Liver (tissue), 9 donors: ENCODE measurements around the gene CELSR2. TPM values are rescaled to one million over a fixed set of nuclear protein-coding genes. Genes with fewer than 3 reads are reported as not detected.

Source experiments
- DNase-seq: peaks from one replicate; pipeline ENCODE4 v3.0.0-alpha.2; 2017; ENCODE audit warnings: low spot score
- H3K27ac ChIP-seq, 2 donors: one replicate each; pipeline ENCODE4 v1.7.0; 2013; ENCODE audit warnings: inconsistent platforms in 2 of 2, low read length in 2 of 2, control low read depth in 1 of 2, low read depth in 1 of 2, mild to moderate bottlenecking in 1 of 2
- H3K27me3 ChIP-seq, 4 donors: one replicate each; pipeline versions ENCODE4 v1.6.1 to v1.7.0; 2013; ENCODE audit warnings: low read length in 3 of 4, inconsistent platforms in 1 of 4, mild to moderate bottlenecking in 1 of 4, moderate library complexity in 1 of 4; ENCODE audit not compliant: control insufficient read depth in 4 of 4, insufficient read depth in 4 of 4
- H3K36me3 ChIP-seq, 4 donors: one replicate each; pipeline versions ENCODE4 v1.6.1 to v1.7.0; 2013; ENCODE audit warnings: low read length in 3 of 4, mild to moderate bottlenecking in 3 of 4, low read depth in 1 of 4, moderate library complexity in 1 of 4; ENCODE audit not compliant: control insufficient read depth in 4 of 4, insufficient read depth in 3 of 4
- H3K4me1 ChIP-seq, 4 donors: one replicate each; pipeline versions ENCODE4 v1.6.1 to v1.7.0; 2013; ENCODE audit warnings: low read length in 3 of 4, mild to moderate bottlenecking in 3 of 4, moderate library complexity in 1 of 4; ENCODE audit not compliant: control insufficient read depth in 4 of 4, insufficient read depth in 4 of 4
- H3K4me3 ChIP-seq, 3 donors: one replicate each; pipeline versions ENCODE4 v1.6.1 to v1.7.0; 2013; ENCODE audit warnings: low read length in 3 of 3, control low read depth in 1 of 3, low read depth in 1 of 3, mild to moderate bottlenecking in 1 of 3
- H3K9ac ChIP-seq, 2 donors: one replicate each; pipeline ENCODE4 v1.7.0; 2013; ENCODE audit warnings: low read length in 2 of 2, mild to moderate bottlenecking in 2 of 2, moderate library complexity in 2 of 2, control low read depth in 1 of 2, low read depth in 1 of 2
- H3K9me3 ChIP-seq, 4 donors: one replicate each; pipeline versions ENCODE4 v1.6.1 to v1.7.0; 2013; ENCODE audit warnings: low read length in 3 of 4; ENCODE audit not compliant: control insufficient read depth in 4 of 4
- ATF3 ChIP-seq: IDR thresholded peaks from 2 replicates; pipeline ENCODE4 v1.6.1; 2016; ENCODE audit warnings: antibody characterized with exemption
- CTCF ChIP-seq: fragments of 150-350 bp; IDR thresholded peaks from 2 replicates; pipeline ENCODE4 v1.5.1; 2017; ENCODE audit warnings: improper control_type of control experiment, low read depth, low read length; ENCODE audit not compliant: missing input control
- EGR1 ChIP-seq, 2 donors: IDR thresholded peaks; 2 replicates each; pipeline ENCODE4 v1.6.1; 2016 to 2018; ENCODE audit warnings: antibody characterized with exemption in 2 of 2, low read depth in 2 of 2
- FOXA1 ChIP-seq: IDR thresholded peaks from 2 replicates; pipeline ENCODE4 v1.6.1; 2016; ENCODE audit warnings: antibody characterized with exemption
- FOXA2 ChIP-seq: IDR thresholded peaks from 2 replicates; pipeline ENCODE4 v1.6.1; 2016; ENCODE audit warnings: antibody characterized with exemption
- GABPA ChIP-seq, 2 donors: IDR thresholded peaks in 1 of 2; conservative IDR thresholded peaks in 1 of 2; 2 replicates each; pipeline ENCODE4 v1.6.1; 2016; ENCODE audit warnings: antibody characterized with exemption in 2 of 2, mild to moderate bottlenecking in 1 of 2, moderate library complexity in 1 of 2
- HNF4A ChIP-seq, 2 donors: conservative IDR thresholded peaks; 2 replicates each; pipeline ENCODE4 v1.6.1; 2016; ENCODE audit warnings: antibody characterized with exemption in 2 of 2, mild to moderate bottlenecking in 2 of 2
- HNF4G ChIP-seq: IDR thresholded peaks from 2 replicates; pipeline ENCODE4 v1.6.1; 2016; ENCODE audit warnings: antibody characterized with exemption
- JUND ChIP-seq, 2 donors: IDR thresholded peaks; 2 replicates each; pipeline ENCODE4 v1.6.1; 2016; ENCODE audit warnings: antibody characterized with exemption in 2 of 2
- MAX ChIP-seq: IDR thresholded peaks from 2 replicates; pipeline ENCODE4 v1.6.1; 2016; ENCODE audit warnings: antibody characterized with exemption
- NR2F2 ChIP-seq: IDR thresholded peaks from 2 replicates; pipeline ENCODE4 v1.6.1; 2016; ENCODE audit warnings: antibody characterized with exemption
- RAD21 ChIP-seq, 2 donors: IDR thresholded peaks; 2 replicates each; pipeline ENCODE4 v1.6.1; 2016; ENCODE audit warnings: antibody characterized with exemption in 2 of 2, mild to moderate bottlenecking in 2 of 2
- RXRA ChIP-seq, 2 donors: IDR thresholded peaks; 2 replicates each; pipeline ENCODE4 v1.6.1; 2017 to 2018; ENCODE audit warnings: antibody characterized with exemption in 2 of 2, mild to moderate bottlenecking in 1 of 2
- SP1 ChIP-seq: IDR thresholded peaks from 2 replicates; pipeline ENCODE4 v1.6.1; 2018; ENCODE audit warnings: antibody characterized with exemption, mild to moderate bottlenecking
- TAF1 ChIP-seq: conservative IDR thresholded peaks from 2 replicates; pipeline ENCODE4 v1.6.1; 2016; ENCODE audit warnings: antibody characterized with exemption, mild to moderate bottlenecking
- YY1 ChIP-seq: IDR thresholded peaks from 2 replicates; pipeline ENCODE4 v1.6.1; 2016; ENCODE audit warnings: antibody characterized with exemption, mild to moderate bottlenecking
- ZBTB33 ChIP-seq: IDR thresholded peaks from 2 replicates; pipeline ENCODE4 v1.6.1; 2016; ENCODE audit warnings: antibody characterized with exemption
- WGBS: extraction: QIAGEN DNeasy Blood & Tissue Kit; methylation state at CpG from one replicate; pipeline ENCODE4 v1.1.7; 2013; 5-methylcytosine and 5-hydroxymethylcytosine counted together
- polyA plus RNA-seq, 2 donors: library from polyadenylated mRNA; stranded (reverse) in 1 of 2; unstranded in 1 of 2; fragments of 200-250 nt in 1 of 2; fragments of >200 nt in 1 of 2; fragmentation: Nextera tagmentation in 1 of 2; extraction: Ambion mirVana in 1 of 2; gene quantifications; one replicate each; pipeline versions ENCODE4 v1.2.1 to v1.2.3, GENCODE V29; 2013 to 2015
- total RNA-seq, 2 donors: library from RNA; depleted of rRNA; stranded (reverse); fragments of >200 nt; gene quantifications; one replicate each; pipeline ENCODE4 v1.2.3, GENCODE V29; 2014
- donor health status: healthy.
- donor health status: healthy.
- donor health status: healthy.
- donor health status: healthy.
- donor health status: healthy.

CELSR2 gene
- total and polyA plus RNA-seq, 4 donors: 0.73 to 1.6 (median 1.2) TPM

- TF ChIP-seq GABPA (IDR thresholded peaks at IDR 0.05 in 1 of 2, conservative IDR thresholded peaks at IDR 0.05 in 1 of 2) (no peak), FOXA2 (peak; percentile 91), CTCF (no peak)
Measured at GRCh38 chr1:109274533-109275476, 25.5 kb downstream of the CELSR2 start (continued).

- Histone ChIP-seq H3K9ac (no peak overlapping the region), H3K4me3 (no peak overlapping the region), H3K4me1 (peaks cover 4 to 39% (median 28%) of the 10 kb centered on the region in 4 donors), H3K36me3 (no peaks in the 10 kb centered on the region), H3K9me3 (no peaks in the 10 kb centered on the region), H3K27ac (no peak overlapping the region), H3K27me3 (no peaks in the 10 kb centered on the region)
- DNase-seq: no peak
- TF ChIP-seq ZBTB33: no peak
- TF ChIP-seq FOXA1: no peak
- TF ChIP-seq HNF4G: no peak
- no peak for TF ChIP-seq SP1
- TF ChIP-seq TAF1: no peak
- TF ChIP-seq CTCF: no peak
- TF ChIP-seq HNF4A (conservative IDR thresholded peaks at IDR 0.05): no peak
- no peak for TF ChIP-seq MAX
- no peak for TF ChIP-seq FOXA2
- no peak for TF ChIP-seq JUND (IDR thresholded peaks at IDR 0.05)
- no peak for TF ChIP-seq ATF3
- no peak for TF ChIP-seq EGR1 (IDR thresholded peaks at IDR 0.05; ENCODE audit: low read depth in 2 of 2)
- no peak for TF ChIP-seq RAD21 (IDR thresholded peaks at IDR 0.05)
- no peak for TF ChIP-seq YY1
- no peak for TF ChIP-seq RXRA (IDR thresholded peaks at IDR 0.05)
- no peak for TF ChIP-seq NR2F2
- 80% methylated on average over 9 of the region's 9 CpGs for WGBS
Measured at GRCh38 chr1:109275706-109276345, 26.5 kb downstream of the CELSR2 start.
